SK-N-SH (cell line): ENCODE measurements around the gene NCOR2.

Experiments used
- EZH2phosphoT487 ChIP-seq: fragments of 200-600 bp; sonication (generic); IDR thresholded peaks from 2 replicates; pipeline ENCODE4 v1.6.1; 2017; ENCODE audit warnings: low read depth, mixed run types, mild to moderate bottlenecking, antibody characterized with exemption, moderate library complexity, borderline replicate concordance
- GABPA ChIP-seq: IDR thresholded peaks from 2 replicates; pipeline ENCODE4 v1.4.0; 2012; ENCODE audit warnings: low read depth, mild to moderate bottlenecking
- MXI1 ChIP-seq: IDR thresholded peaks from 2 replicates; pipeline ENCODE4 v1.6.1; 2012; ENCODE audit warnings: mild to moderate bottlenecking, low read depth, low read length, improper control_type of control experiment
- NRF1 ChIP-seq: IDR thresholded peaks from 2 replicates; pipeline ENCODE4 v1.6.1; 2012; ENCODE audit warnings: low read depth, mild to moderate bottlenecking, low read length
- POLR2AphosphoS5 ChIP-seq: IDR thresholded peaks from 2 replicates; pipeline ENCODE4 v1.6.1; 2012; ENCODE audit warnings: low read depth, low read length
- RFX5 ChIP-seq: IDR thresholded peaks from 2 replicates; pipeline ENCODE4 v1.6.1; 2012; ENCODE audit warnings: mild to moderate bottlenecking, improper control_type of control experiment, low read length
- YY1 ChIP-seq: IDR thresholded peaks from 2 replicates; pipeline ENCODE4 v1.4.0; 2012; ENCODE audit warnings: low read depth, mild to moderate bottlenecking
- TF ChIP-seq, protein P1 (sequence below): IDR thresholded peaks from 2 replicates; pipeline ENCODE4 v1.4.0; 2012; ENCODE audit warnings: low read depth, borderline replicate concordance
- TF ChIP-seq, protein P2 (sequence below): fragments of 200-600 bp; sonication (generic); IDR thresholded peaks from 2 replicates; pipeline ENCODE4 v1.6.1; 2017; ENCODE audit warnings: antibody characterized with exemption, mild to moderate bottlenecking, moderate library complexity
- TF ChIP-seq, protein P3 (sequence below): fragments of 150-350 bp; IDR thresholded peaks from 2 replicates; pipeline ENCODE4 v1.6.1; 2017; ENCODE audit warnings: antibody characterized with exemption, low read length, low read depth, borderline replicate concordance
- TF ChIP-seq, protein P4 (sequence below): IDR thresholded peaks from 2 replicates; pipeline ENCODE4 v1.6.1; 2012; ENCODE audit warnings: mild to moderate bottlenecking, low read depth, low read length, moderate library complexity

DNA sequence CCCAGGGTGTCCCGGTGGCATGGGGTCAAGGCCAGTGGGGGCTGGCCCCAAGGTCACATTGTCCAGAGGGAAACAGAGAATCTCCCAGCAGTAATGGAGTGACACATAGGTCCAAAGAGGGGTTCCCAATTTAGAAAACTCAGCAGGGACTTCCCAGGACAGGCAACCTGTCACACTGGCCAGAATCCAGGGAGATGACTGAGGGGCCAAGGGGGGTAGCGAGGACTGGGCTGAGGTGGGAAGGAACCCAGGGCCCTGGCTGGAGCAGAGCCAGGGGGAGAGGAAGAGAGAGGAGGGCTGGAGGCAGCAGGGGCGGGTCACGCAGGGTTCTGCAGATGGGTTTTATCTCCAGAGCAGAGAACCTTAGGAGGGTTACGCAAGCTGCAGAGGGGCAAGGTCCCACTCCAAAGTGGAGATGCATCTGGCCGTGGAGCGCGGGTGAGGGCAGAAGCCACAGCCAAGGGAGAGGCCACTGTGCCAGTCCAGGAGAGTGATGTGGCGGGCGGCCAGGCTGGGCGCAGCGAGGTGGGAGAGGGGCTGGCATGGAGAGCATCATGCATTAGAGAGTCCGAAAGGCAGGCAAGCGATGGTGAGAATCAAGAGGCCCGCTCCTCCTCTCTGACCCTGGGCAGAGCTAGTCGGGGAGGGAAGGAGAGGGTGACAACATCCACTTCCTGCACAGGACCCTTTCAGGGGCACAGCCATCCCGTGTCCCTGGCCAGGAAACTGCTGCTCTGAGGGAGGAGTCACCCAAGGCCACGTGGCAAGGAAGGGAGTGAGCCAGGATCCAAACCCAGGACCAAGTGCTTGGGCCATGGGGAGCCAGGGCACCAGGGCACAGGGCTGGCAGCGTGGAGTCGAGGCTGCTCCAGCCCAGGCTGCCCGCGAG lies 29.0 kb downstream of the NCOR2 start:
- TF ChIP-seq NRF1 (no peak), YY1 (no peak), MXI1 (peak; percentile 7; the same call in 1 of the 2 replicates), EZH2phosphoT487 (no peak), GABPA (no peak), RFX5 (no peak), POLR2AphosphoS5 (no peak)
- TF ChIP-seq, protein P1, sequence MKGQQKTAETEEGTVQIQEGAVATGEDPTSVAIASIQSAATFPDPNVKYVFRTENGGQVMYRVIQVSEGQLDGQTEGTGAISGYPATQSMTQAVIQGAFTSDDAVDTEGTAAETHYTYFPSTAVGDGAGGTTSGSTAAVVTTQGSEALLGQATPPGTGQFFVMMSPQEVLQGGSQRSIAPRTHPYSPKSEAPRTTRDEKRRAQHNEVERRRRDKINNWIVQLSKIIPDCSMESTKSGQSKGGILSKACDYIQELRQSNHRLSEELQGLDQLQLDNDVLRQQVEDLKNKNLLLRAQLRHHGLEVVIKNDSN = peak; percentile 62; the same call in 1 of the 2 replicates
- TF ChIP-seq, protein P2, sequence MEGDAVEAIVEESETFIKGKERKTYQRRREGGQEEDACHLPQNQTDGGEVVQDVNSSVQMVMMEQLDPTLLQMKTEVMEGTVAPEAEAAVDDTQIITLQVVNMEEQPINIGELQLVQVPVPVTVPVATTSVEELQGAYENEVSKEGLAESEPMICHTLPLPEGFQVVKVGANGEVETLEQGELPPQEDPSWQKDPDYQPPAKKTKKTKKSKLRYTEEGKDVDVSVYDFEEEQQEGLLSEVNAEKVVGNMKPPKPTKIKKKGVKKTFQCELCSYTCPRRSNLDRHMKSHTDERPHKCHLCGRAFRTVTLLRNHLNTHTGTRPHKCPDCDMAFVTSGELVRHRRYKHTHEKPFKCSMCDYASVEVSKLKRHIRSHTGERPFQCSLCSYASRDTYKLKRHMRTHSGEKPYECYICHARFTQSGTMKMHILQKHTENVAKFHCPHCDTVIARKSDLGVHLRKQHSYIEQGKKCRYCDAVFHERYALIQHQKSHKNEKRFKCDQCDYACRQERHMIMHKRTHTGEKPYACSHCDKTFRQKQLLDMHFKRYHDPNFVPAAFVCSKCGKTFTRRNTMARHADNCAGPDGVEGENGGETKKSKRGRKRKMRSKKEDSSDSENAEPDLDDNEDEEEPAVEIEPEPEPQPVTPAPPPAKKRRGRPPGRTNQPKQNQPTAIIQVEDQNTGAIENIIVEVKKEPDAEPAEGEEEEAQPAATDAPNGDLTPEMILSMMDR = no peak
- TF ChIP-seq, protein P3, sequence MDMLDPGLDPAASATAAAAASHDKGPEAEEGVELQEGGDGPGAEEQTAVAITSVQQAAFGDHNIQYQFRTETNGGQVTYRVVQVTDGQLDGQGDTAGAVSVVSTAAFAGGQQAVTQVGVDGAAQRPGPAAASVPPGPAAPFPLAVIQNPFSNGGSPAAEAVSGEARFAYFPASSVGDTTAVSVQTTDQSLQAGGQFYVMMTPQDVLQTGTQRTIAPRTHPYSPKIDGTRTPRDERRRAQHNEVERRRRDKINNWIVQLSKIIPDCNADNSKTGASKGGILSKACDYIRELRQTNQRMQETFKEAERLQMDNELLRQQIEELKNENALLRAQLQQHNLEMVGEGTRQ = no peak
- TF ChIP-seq, protein P4, sequence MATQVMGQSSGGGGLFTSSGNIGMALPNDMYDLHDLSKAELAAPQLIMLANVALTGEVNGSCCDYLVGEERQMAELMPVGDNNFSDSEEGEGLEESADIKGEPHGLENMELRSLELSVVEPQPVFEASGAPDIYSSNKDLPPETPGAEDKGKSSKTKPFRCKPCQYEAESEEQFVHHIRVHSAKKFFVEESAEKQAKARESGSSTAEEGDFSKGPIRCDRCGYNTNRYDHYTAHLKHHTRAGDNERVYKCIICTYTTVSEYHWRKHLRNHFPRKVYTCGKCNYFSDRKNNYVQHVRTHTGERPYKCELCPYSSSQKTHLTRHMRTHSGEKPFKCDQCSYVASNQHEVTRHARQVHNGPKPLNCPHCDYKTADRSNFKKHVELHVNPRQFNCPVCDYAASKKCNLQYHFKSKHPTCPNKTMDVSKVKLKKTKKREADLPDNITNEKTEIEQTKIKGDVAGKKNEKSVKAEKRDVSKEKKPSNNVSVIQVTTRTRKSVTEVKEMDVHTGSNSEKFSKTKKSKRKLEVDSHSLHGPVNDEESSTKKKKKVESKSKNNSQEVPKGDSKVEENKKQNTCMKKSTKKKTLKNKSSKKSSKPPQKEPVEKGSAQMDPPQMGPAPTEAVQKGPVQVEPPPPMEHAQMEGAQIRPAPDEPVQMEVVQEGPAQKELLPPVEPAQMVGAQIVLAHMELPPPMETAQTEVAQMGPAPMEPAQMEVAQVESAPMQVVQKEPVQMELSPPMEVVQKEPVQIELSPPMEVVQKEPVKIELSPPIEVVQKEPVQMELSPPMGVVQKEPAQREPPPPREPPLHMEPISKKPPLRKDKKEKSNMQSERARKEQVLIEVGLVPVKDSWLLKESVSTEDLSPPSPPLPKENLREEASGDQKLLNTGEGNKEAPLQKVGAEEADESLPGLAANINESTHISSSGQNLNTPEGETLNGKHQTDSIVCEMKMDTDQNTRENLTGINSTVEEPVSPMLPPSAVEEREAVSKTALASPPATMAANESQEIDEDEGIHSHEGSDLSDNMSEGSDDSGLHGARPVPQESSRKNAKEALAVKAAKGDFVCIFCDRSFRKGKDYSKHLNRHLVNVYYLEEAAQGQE = no peak
